IMR-90 (cell line): ENCODE measurements around the gene ZFR. TPM values are rescaled to one million over a fixed set of nuclear protein-coding genes. Genes with fewer than 3 reads are reported as not detected.
A peak's percentile ranks its signal among the peaks of the same experiment; 100 is the strongest.

ENCODE experiments used
- ATAC-seq: fragments of 200-7000 bp; cut with Tn5 transposase; 2 replicates; pipeline ENCODE4 v1.9.1; 2020; ENCODE audit warnings: low read depth, mild to moderate bottlenecking, moderate library complexity
- BruUV-seq: library from RNA; stranded (reverse); fragments of 400-500 nt; replicated peaks from 2 replicates; lab custom pipeline; 2021; lab: Mats Ljungman, UMichigan
- CTCF ChIA-PET: fragments of 300-600 bp; formaldehyde crosslinking; extraction: SDS; loops from one replicate; lab custom pipeline; 2021; ENCODE audit warnings: antibody characterized with exemption; lab: Yijun Ruan, JAX
- POLR2A ChIA-PET: fragments of 300-600 bp; sonication (Branson Sonifier 250); formaldehyde crosslinking; loops from one replicate; lab custom pipeline; 2022; ENCODE audit warnings: antibody characterized with exemption; ENCODE audit not compliant: unreplicated experiment; lab: Charles Lee
- DNase-seq: peaks from one replicate; pipeline ENCODE4 v3.0.0; 2013
- H2AFZ ChIP-seq: replicated peaks from 2 replicates; pipeline ENCODE3; 2013; ENCODE audit warnings: low read length, mild to moderate bottlenecking; ENCODE audit not compliant: poor library complexity
- H2AK5ac ChIP-seq: 2 replicates; pipeline ENCODE4 v1.6.1; 2013; ENCODE audit warnings: low read depth, low read length, inconsistent platforms
- H2AK9ac ChIP-seq: replicated peaks from 2 replicates; pipeline ENCODE3; 2013; ENCODE audit warnings: mild to moderate bottlenecking, low read depth, low read length, moderate library complexity; ENCODE audit not compliant: poor library complexity
- H2BK120ac ChIP-seq: 2 replicates; pipeline ENCODE4 v1.6.1; 2013; ENCODE audit warnings: low read depth, low read length, inconsistent platforms
- H2BK15ac ChIP-seq: 3 replicates; pipeline ENCODE4 v1.6.1; 2013; ENCODE audit warnings: low read depth, low read length, inconsistent platforms
- H2BK20ac ChIP-seq: 2 replicates; pipeline ENCODE4 v1.6.1; 2013; ENCODE audit warnings: low read depth, mild to moderate bottlenecking, inconsistent platforms, low read length, moderate library complexity
- H2BK5ac ChIP-seq: 2 replicates; pipeline ENCODE4 v1.6.1; 2013; ENCODE audit warnings: mild to moderate bottlenecking, low read depth, low read length, inconsistent platforms; ENCODE audit not compliant: poor library complexity, severe bottlenecking
- H3K14ac ChIP-seq: replicated peaks from 2 replicates; pipeline ENCODE4 v1.6.1; 2013; ENCODE audit warnings: low read depth, low read length, inconsistent platforms
- H3K18ac ChIP-seq: 2 replicates; pipeline ENCODE4 v1.6.1; 2013; ENCODE audit warnings: low read depth, low read length, control low read depth
- H3K23ac ChIP-seq: 2 replicates; pipeline ENCODE4 v1.6.1; 2013; ENCODE audit warnings: low read depth, low read length, inconsistent platforms
- H3K27ac ChIP-seq: 2 replicates; pipeline ENCODE4 v1.5.1; 2013; ENCODE audit warnings: mild to moderate bottlenecking, control low read depth, low read length; ENCODE audit not compliant: insufficient read depth
- H3K27me3 ChIP-seq: 2 replicates; pipeline ENCODE4 v1.6.1; 2013; ENCODE audit warnings: low read length; ENCODE audit not compliant: control insufficient read depth, insufficient read depth
- H3K36me3 ChIP-seq: 2 replicates; pipeline ENCODE4 v1.6.1; 2013; ENCODE audit warnings: low read length, mixed read lengths; ENCODE audit not compliant: control insufficient read depth, insufficient read depth
- H3K4ac ChIP-seq: 2 replicates; pipeline ENCODE4 v1.6.1; 2013; ENCODE audit warnings: low read depth, low read length, inconsistent platforms
- H3K4me1 ChIP-seq: 2 replicates; pipeline ENCODE4 v1.6.1; 2013; ENCODE audit warnings: low read length, mixed read lengths; ENCODE audit not compliant: control insufficient read depth, insufficient read depth
- H3K4me2 ChIP-seq: 2 replicates; pipeline ENCODE4 v1.6.1; 2013; ENCODE audit warnings: low read depth, mild to moderate bottlenecking, control low read depth, low read length, moderate library complexity
- H3K4me3 ChIP-seq: 2 replicates; pipeline ENCODE4 v1.5.1; 2013; ENCODE audit warnings: low read depth, mild to moderate bottlenecking, control low read depth, low read length, moderate library complexity; ENCODE audit not compliant: insufficient read depth
- H3K56ac ChIP-seq: 2 replicates; pipeline ENCODE4 v1.6.1; 2013; ENCODE audit warnings: low read length, inconsistent platforms; ENCODE audit not compliant: insufficient read depth; ENCODE audit errors: extremely low read depth
- H3K79me1 ChIP-seq, 2 experiments: 2 replicates each; pipeline ENCODE4 v1.6.1; 2013; ENCODE audit warnings: low read length in 2 of 2, inconsistent platforms in 1 of 2, low read depth in 1 of 2
- H3K9ac ChIP-seq: 2 replicates; pipeline ENCODE4 v1.6.1; 2013; ENCODE audit warnings: low read depth, low read length, control low read depth
- H3K9me1 ChIP-seq: 2 replicates; pipeline ENCODE4 v1.6.1; 2013; ENCODE audit warnings: low read length, inconsistent platforms; ENCODE audit not compliant: insufficient read depth
- H3K9me3 ChIP-seq: 2 replicates; pipeline ENCODE4 v1.6.1; 2013; ENCODE audit warnings: low read length; ENCODE audit not compliant: control insufficient read depth, insufficient read depth
- H4K20me1 ChIP-seq: 2 replicates; pipeline ENCODE4 v1.6.1; 2013; ENCODE audit warnings: low read length, inconsistent platforms; ENCODE audit not compliant: insufficient read depth
- H4K5ac ChIP-seq: 2 replicates; pipeline ENCODE4 v1.6.1; 2013; ENCODE audit warnings: mild to moderate bottlenecking, low read depth, low read length, control low read depth
- H4K8ac ChIP-seq, 2 experiments: 2 replicates each; pipeline ENCODE4 v1.6.1; 2013; ENCODE audit warnings: low read depth in 2 of 2, low read length in 2 of 2, control low read depth in 1 of 2, inconsistent platforms in 1 of 2
- H4K91ac ChIP-seq: 2 replicates; pipeline ENCODE4 v1.6.1; 2013; ENCODE audit warnings: low read depth, low read length, inconsistent platforms; ENCODE audit not compliant: insufficient read depth
- BHLHE40 ChIP-seq: fragments of 150-350 bp; IDR thresholded peaks from 2 replicates; pipeline ENCODE4 v1.6.1; 2016; ENCODE audit warnings: mild to moderate bottlenecking, low read depth, low read length
- CEBPB ChIP-seq: IDR thresholded peaks from 2 replicates; pipeline ENCODE4 v1.6.1; 2012; ENCODE audit warnings: low read depth, low read length, improper control_type of control experiment
- CHD1 ChIP-seq: IDR thresholded peaks from 2 replicates; pipeline ENCODE4 v1.6.1; 2012; ENCODE audit warnings: low read depth, low read length, improper control_type of control experiment
- CTCF ChIP-seq: conservative IDR thresholded peaks from 2 replicates; pipeline ENCODE4 v1.5.1; 2012; ENCODE audit warnings: mild to moderate bottlenecking, low read depth, low read length, improper control_type of control experiment
- ELK1 ChIP-seq: fragments of 150-350 bp; IDR thresholded peaks from 2 replicates; pipeline ENCODE4 v1.6.1; 2016; ENCODE audit warnings: low read depth, mild to moderate bottlenecking, low read length, moderate library complexity, borderline replicate concordance
- FOS ChIP-seq: fragments of 150-350 bp; IDR thresholded peaks from 2 replicates; pipeline ENCODE4 v1.6.1; 2016; ENCODE audit warnings: low read depth, low read length
- MAFK ChIP-seq: IDR thresholded peaks from 2 replicates; pipeline ENCODE4 v1.6.1; 2012; ENCODE audit warnings: low read depth, low read length, improper control_type of control experiment
- MAZ ChIP-seq: IDR thresholded peaks from 2 replicates; pipeline ENCODE4 v1.6.1; 2012; ENCODE audit warnings: low read depth, mild to moderate bottlenecking, low read length, improper control_type of control experiment, moderate library complexity, borderline replicate concordance
- NFE2L2 ChIP-seq: fragments of 150-350 bp; IDR thresholded peaks from 2 replicates; pipeline ENCODE4 v1.6.1; 2016; ENCODE audit warnings: low read depth, mild to moderate bottlenecking, low read length
- POLR2A ChIP-seq: IDR thresholded peaks from 2 replicates; pipeline ENCODE4 v1.6.1; 2012; ENCODE audit warnings: mild to moderate bottlenecking, low read depth, low read length
- RAD21 ChIP-seq: IDR thresholded peaks from 2 replicates; pipeline ENCODE4 v1.6.1; 2012; ENCODE audit warnings: low read length, improper control_type of control experiment
- RCOR1 ChIP-seq: IDR thresholded peaks from 2 replicates; pipeline ENCODE4 v1.6.1; 2012; ENCODE audit warnings: mild to moderate bottlenecking, low read length, improper control_type of control experiment; ENCODE audit not compliant: insufficient replicate concordance
- RFX5 ChIP-seq: IDR thresholded peaks from 2 replicates; pipeline ENCODE4 v1.8.0; 2012; ENCODE audit warnings: low read depth, mild to moderate bottlenecking, low read length, moderate library complexity
- SMC3 ChIP-seq: fragments of 150-350 bp; IDR thresholded peaks from 2 replicates; pipeline ENCODE4 v1.6.1; 2016; ENCODE audit warnings: low read depth, mild to moderate bottlenecking, antibody characterized with exemption, low read length, moderate library complexity
- USF2 ChIP-seq: fragments of 150-350 bp; IDR thresholded peaks from 2 replicates; pipeline ENCODE4 v1.6.1; 2017; ENCODE audit warnings: mild to moderate bottlenecking, antibody characterized with exemption, low read length, low read depth
- WGBS, 2 experiments: methylation state at CpG; one replicate each; pipeline versions ENCODE4 v1.1.5 to v1.1.7; 2013; ENCODE audit warnings: missing lambda C conversion rate in 2 of 2; ENCODE audit not compliant: insufficient read length in 1 of 2; ENCODE audit errors: extremely low coverage in 2 of 2; 5-methylcytosine and 5-hydroxymethylcytosine counted together
- dilution Hi-C: fragments of 300-500 bp; cut with HindIII; formaldehyde crosslinking; loops from one replicate; pipeline ENCODE4 v1.14.3; 2018; ENCODE audit warnings: low sequenced_read_pairs; ENCODE audit not compliant: unreplicated experiment
- in situ Hi-C: fragments of 300-500 bp; cut with MboI; formaldehyde crosslinking; loops from 3 replicates; pipeline ENCODE4 v1.14.3; 2019; ENCODE audit warnings: low sequenced_read_pairs, inconsistent platforms, mixed read lengths
- intact Hi-C: fragments of 100-400 bp; cut with micrococcal nuclease; formaldehyde crosslinking; loops from 2 replicates; pipeline ENCODE4 v1.10.0; 2022
- polyA plus RNA-seq, 3 experiments: library from polyadenylated mRNA; depleted of rRNA; stranded (reverse); fragments of >200 nt; gene quantifications; 2 replicates each; pipeline ENCODE4 v1.2.3, GENCODE V29; 2012; ENCODE audit warnings: low replicate concordance in 1 of 3
- total RNA-seq: library from RNA; depleted of rRNA; stranded (reverse); fragments of >200 nt; gene quantifications from 2 replicates; pipeline ENCODE4 v1.2.3, GENCODE V29; 2012

ZFR gene
- total and polyA plus RNA-seq, 2 of the 4 experiments (the other 2 are of a cell fraction), result 30.4 to 81.4 TPM

GRCh38 chr5:32388432-32389129 lies 56.0 kb downstream of the ZFR start:
- H4K8ac ChIP-seq, result no peak overlapping the region; a peak in 1 of 4 replicates
- no peak overlapping the region for H2AK9ac ChIP-seq
- peaks cover 8 to 36% of the 10 kb centered on the region in 2 experiments; a peak in 3 of 4 replicates for H3K79me1 ChIP-seq
- dilution Hi-C loops, result no loop called here
- intact Hi-C loops, result loop anchor here (5.0 kb wide), 1 partner anchor 156 kb away; no protein-coding TSS in a partner anchor
- H4K91ac ChIP-seq, result no peak overlapping the region
- peak overlapping the region; percentile 18; the same call in 1 of the 2 replicates for H3K4me2 ChIP-seq
- peaks cover 10% of the 10 kb centered on the region for H3K4me1 ChIP-seq
- H3K9me1 ChIP-seq, result peaks cover 12% of the 10 kb centered on the region
- no peak overlapping the region; the same call in 1 of the 2 replicates for H3K18ac ChIP-seq
- no peak overlapping the region for H3K9ac ChIP-seq
- ATAC-seq (0 out of 2 replicates have a peak, but pooled peaks have one; percentile 38), DNase-seq (peak; percentile 79)
- H3K27me3 ChIP-seq, result no peaks in the 10 kb centered on the region
- peaks cover 8% of the 10 kb centered on the region; the same call in 1 of the 2 replicates for H4K20me1 ChIP-seq
- no peak overlapping the region for H4K5ac ChIP-seq
- H2BK120ac ChIP-seq, result no peak overlapping the region
- H2BK20ac ChIP-seq, result no peak overlapping the region
- H3K14ac ChIP-seq, result no peak overlapping the region
- peak overlapping the region; percentile 64 for H2BK5ac ChIP-seq
- no peak overlapping the region for H3K4me3 ChIP-seq
- no peak overlapping the region for H3K56ac ChIP-seq
- no peak overlapping the region for H3K27ac ChIP-seq
- H2AK5ac ChIP-seq, result no peak overlapping the region
- POLR2A ChIA-PET, result no interaction called here
- CTCF ChIA-PET, result interaction anchor here (0.6 kb wide), 1 partner anchor 510 kb away, joined by 3 read pairs; no protein-coding TSS in a partner anchor
- H2AFZ ChIP-seq, result no peak overlapping the region
- WGBS, 2 experiments, result no CpG with 5 or more reads among the region's 6 CpGs
- H3K4ac ChIP-seq, result no peak overlapping the region
- no peak overlapping the region for H2BK15ac ChIP-seq
- peak overlapping the region; percentile 3; the same call in 1 of the 2 replicates for H3K23ac ChIP-seq
- in situ Hi-C loops, result no loop called here
- H3K9me3 ChIP-seq, result no peaks in the 10 kb centered on the region
- no TSS peak for BruUV-seq
- H3K36me3 ChIP-seq, result peaks cover 23% of the 10 kb centered on the region
- TF ChIP-seq CTCF (no peak), CHD1 (no peak), MAZ (no peak), CEBPB (peak; percentile 78), FOS (peak; percentile 33; the same call in 1 of the 2 replicates), RFX5 (peak; percentile 27; the same call in 1 of the 2 replicates), NFE2L2 (no peak), SMC3 (no peak), RAD21 (no peak), MAFK (no peak), POLR2A (no peak), RCOR1 (no peak), BHLHE40 (no peak), USF2 (no peak), ELK1 (no peak)
